GM19099 (cell line): Measurements from ENCODE around the gene AP4S1.

Experiments
- POLR2A ChIP-seq: IDR thresholded peaks from 3 replicates; pipeline ENCODE4 v1.6.1; 2011; ENCODE audit warnings: low read depth; ENCODE audit not compliant: insufficient read length; ENCODE audit errors: extremely low read depth

Gene AP4S1

DNA sequence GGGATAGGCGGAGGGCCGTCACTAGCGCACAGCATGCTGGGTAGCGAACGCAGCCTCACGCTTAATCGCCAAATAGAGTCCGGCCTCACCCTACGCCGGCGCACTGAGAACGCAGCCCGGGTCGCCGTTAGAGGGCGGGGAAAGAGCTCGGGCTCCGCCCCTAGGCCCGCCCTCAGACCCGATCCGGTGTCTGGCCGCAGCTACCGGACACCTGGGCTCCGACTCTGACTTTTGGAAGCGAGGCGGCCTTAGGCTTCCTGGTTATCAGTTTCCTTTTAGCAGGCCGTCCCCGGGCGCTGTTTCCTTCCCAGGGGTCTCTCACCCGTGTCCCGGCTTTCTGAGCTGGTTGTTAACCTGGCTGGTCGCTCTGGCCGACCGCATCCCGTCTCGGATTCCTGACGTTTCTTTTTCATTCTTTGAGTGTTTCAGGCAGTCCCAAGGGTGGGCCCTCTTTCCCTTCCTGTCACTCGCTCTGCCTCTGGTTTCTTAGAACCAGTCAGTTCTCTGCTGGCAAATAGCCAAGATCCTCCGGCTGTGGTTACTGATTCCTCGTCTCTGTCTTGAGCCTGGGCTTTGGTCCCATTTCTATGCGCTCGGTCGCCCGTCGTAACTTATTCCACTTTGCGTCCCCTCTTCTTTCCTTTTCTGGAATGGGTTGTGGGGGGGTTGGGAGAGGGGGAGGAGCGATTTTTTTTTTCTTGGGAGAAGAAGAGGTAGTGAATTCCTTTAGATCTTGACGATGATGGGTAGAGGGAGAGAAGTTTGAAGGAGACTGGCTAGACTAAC lies 1.2 kb downstream of the AP4S1 start:
- TF ChIP-seq POLR2A, result peak; percentile 88

DNA sequence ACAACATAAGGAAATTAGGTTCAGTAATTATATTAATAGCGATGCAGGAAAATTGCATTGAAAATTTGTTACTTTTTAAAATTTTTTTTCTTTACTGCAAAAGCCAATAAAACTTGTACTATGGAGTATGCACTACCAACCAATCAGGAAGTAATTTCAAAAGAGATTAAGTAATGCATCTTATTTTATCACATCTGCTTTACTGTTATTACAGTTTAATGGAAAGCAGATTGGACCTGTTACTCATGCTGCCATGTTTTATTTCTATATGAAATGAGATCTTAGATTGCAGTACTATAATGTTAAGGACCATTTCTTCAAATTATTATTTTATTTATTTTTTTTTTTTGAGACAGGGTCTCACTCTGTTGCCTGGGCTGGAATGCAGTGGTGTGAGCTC lies 2.4 kb downstream of the AP4S1 start:
- TF ChIP-seq POLR2A, result no peak

DNA sequence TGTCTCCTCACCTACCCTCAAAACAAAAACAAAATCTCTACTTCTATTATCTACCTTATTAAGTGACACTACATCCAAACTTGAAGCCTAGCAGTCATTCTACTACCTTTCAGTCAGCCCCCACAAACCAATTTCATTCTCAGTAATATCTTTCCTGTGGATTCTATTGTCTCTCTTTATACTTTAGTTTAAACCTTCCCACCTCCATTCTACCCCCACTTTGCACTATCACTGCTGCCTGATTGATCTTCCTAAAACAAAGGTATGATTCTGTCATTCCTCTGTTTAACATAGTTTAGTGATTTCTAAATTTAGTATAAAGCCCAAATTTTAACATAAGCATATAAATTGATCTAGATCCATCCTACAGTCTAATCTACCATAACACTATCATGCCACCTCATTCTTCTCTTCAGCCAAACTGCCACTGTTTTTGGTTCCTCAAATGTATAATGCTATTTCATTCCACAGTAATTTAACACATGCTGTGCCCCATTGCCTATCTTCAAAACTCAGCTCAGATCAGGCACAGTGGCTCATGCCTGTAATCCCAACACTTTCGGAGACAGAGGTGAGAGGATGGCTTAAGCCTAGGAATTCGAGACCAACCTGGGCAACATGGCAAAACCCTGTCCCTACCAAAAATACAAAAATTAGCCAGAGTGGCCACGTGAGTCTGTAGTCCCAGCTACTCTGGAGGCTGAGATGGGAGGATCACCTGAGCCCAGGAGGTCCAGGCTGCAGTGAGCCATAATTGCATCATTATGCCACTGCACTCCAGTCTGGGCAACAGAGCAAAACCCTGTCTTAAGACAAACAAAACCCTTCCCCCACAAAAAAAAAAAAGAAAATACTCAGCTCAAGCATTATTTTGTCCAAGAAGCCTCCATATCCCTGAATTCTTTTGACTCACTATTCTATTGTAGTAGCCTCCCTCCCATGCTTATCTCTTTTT lies 3.8 kb downstream of the AP4S1 start:
- TF ChIP-seq POLR2A, result no peak

GRCh38 chr14:31030469-31030868 lies 5.0 kb downstream of the AP4S1 start:
- TF ChIP-seq POLR2A, result no peak

- no peak for TF ChIP-seq POLR2A
Observed at GRCh38 chr14:31036552-31036951, 11.1 kb downstream of the AP4S1 start.

GRCh38 chr14:31037709-31038221 lies 12.3 kb downstream of the AP4S1 start:
- no peak for TF ChIP-seq POLR2A

DNA sequence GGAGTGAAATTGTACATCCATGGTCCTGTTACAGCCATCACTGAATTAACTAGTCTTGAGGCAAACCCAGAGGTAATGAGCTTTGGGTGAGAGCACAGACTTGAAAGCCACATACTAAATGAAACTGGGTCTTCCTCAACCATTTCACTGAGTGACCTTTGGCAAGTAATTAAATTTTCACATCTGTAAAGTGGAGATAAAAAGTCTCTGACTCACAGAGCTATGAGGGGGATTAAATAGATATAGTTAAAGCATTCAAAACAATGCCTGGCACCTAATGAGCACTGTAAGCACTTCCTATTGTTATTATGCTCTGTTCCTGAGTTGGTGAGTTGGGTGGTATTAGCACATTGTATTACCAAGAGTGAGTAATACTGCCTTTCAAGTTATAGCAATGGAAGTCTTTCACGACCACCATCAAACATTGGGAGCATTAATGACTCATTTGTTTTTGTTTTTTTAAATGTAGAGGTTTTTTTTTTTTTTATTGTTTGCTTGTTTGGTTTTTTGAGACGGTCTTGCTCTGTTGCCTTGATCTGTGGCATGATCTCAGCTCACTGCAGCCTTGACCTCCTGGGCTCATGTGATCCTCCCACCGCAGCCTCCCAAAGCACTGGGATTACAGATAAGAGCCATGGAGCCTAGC lies 13.2 kb downstream of the AP4S1 start:
- no peak for TF ChIP-seq POLR2A

DNA sequence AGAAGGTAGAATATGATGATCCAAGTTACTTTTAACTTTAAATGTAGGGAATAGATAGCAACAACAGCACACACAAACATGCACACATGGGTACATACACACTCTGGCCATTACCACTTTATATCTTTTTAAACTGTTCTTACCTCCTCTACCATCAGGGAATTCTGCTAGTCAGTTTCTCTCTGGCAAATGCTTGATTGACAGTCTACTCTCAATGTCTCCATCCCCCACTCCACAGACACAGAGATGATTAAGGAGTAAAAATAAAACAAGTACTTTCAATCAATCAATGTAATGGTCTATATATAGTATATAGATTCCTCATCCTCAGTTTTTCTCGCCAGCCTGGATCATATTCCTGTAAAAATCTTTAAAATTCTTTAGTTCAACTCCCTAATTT lies 16.9 kb downstream of the AP4S1 start:
- no peak for TF ChIP-seq POLR2A

DNA sequence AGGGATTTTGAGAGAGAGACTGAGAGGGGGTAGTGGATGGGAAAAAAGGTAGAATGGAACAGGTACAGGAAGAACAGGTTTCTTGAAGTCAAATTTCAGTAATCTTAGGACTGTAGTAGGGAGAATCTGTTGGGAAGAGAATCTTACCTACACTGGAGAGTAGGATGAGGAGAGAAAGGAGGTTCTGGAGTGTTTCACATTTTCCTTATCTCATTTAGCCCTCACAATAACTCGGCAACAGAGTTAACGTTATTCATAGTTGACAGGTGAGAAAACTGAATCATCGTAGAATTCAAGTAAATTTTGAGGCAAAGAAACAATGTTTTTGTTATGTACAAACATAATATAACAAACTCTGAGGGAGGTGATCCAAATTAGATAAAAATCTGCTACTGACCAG lies 17.9 kb downstream of the AP4S1 start:
- TF ChIP-seq POLR2A, result no peak

- no peak for TF ChIP-seq POLR2A
Observed at GRCh38 chr14:31045501-31046080, 20.1 kb downstream of the AP4S1 start.

DNA sequence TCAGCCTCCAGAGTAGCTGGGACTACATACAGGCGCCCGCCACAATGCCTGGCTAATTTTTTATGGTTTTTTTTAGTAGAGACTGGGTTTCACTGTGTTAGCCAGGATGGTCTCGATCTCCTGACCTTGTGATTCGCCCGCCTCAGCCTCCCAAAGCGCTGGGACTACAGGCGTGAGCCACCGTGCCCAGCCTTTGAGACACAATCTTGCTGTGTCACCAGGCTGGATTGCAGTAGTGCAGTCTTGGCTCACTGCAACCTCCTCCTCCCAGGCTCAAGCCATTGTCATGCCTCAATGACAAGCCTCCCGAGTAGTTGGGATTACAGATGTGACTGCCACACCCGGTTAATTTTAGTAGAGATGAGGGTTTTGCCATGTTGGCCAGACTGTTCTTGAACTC lies 22.1 kb downstream of the AP4S1 start:
- TF ChIP-seq POLR2A, result no peak

DNA sequence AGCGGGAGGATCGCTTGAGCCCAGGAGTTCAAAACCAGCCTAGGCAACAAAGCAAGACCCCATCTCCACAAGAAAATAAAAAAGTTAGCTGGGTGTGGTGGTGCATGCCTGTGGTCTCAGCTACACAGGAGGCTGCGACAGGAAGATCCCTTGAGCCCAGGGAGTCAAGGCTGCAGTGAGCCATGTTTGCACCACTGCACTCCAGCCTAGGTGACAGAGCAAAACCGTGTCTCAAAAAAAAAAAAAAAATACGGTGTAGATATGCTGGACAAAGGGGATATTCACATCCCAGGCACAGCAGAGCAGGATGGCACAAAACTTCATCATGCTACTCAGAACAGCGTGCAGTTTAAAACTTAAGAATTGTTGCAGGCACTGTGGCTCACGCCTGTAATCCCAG lies 25.6 kb downstream of the AP4S1 start:
- TF ChIP-seq POLR2A, result no peak

GRCh38 chr14:31051511-31051910 lies 26.1 kb downstream of the AP4S1 start:
- TF ChIP-seq POLR2A, result no peak

- TF ChIP-seq POLR2A, result no peak
Observed at GRCh38 chr14:31057035-31057434, 31.6 kb downstream of the AP4S1 start.

- TF ChIP-seq POLR2A, result no peak
Observed at GRCh38 chr14:31057701-31058364, 32.4 kb downstream of the AP4S1 start.
